AG10803 (cell line): ENCODE measurements around the gene AHNAK.

Experiments used
- DNase-seq: peaks from one replicate; pipeline ENCODE4 v3.0.0; 2010; ENCODE audit warnings: low read depth
- H3K4me3 ChIP-seq: 2 replicates; pipeline ENCODE4 v1.5.1; 2011; ENCODE audit warnings: mild to moderate bottlenecking, low read length, control low read depth
- CTCF ChIP-seq: conservative IDR thresholded peaks from 2 replicates; pipeline ENCODE4 v1.5.1; 2011; ENCODE audit warnings: mild to moderate bottlenecking, low read length, control low read depth, inconsistent platforms

Gene AHNAK

GRCh38 chr11:62546244-62546928 lies at the start of gene AHNAK:
Gene AHNAK (minus strand): TSS chr11:62546806. CDS start chr11:62536098, 10,708 bp downstream.
- TF ChIP-seq CTCF, result no peak
- peak within 1 kb of the TSS; percentile 97 for H3K4me3 ChIP-seq
- peak; percentile 67 for DNase-seq

- H3K4me3 ChIP-seq, result no peak overlapping the region
- DNase-seq, result no peak
- TF ChIP-seq CTCF, result no peak
Observed at GRCh38 chr11:62595124-62595523, 48.5 kb upstream of the AHNAK start.

- no peak overlapping the region for H3K4me3 ChIP-seq
- peak; percentile 69 for TF ChIP-seq CTCF
- DNase-seq, result peak; percentile 79
Observed at GRCh38 chr11:62593434-62594044, 46.9 kb upstream of the AHNAK start.

GRCh38 chr11:62592989-62593421 lies 46.4 kb upstream of the AHNAK start:
- no peak for TF ChIP-seq CTCF
- no peak for DNase-seq
- H3K4me3 ChIP-seq, result no peak overlapping the region

GRCh38 chr11:62592146-62592815 lies 45.7 kb upstream of the AHNAK start:
- DNase-seq, result no peak
- H3K4me3 ChIP-seq, result peak overlapping the region; percentile 69
- no peak for TF ChIP-seq CTCF

GRCh38 chr11:62591448-62592145 lies 45.0 kb upstream of the AHNAK start, which contains the start of gene TUT1:
Gene TUT1 (minus strand): TSS chr11:62591523. CDS start chr11:62591485, 38 bp downstream.
- H3K4me3 ChIP-seq, result peak within 1 kb of the TSS; percentile 93

More at GRCh38 chr11:62591448-62592145, 45.0 kb upstream of the AHNAK start, which contains the start of gene TUT1:
- peak; percentile 99 for DNase-seq
- 0 out of 2 replicates have a peak, but pooled peaks have one; percentile 5 for TF ChIP-seq CTCF
